DOHH2 (cell line): ENCODE results near the gene MILR1.

Source experiments
- EZH2phosphoT487 ChIP-seq: fragments of 200-600 bp; sonication (generic); IDR thresholded peaks from 2 replicates; pipeline ENCODE4 v1.6.1; 2017; ENCODE audit warnings: borderline replicate concordance, mild to moderate bottlenecking, antibody characterized with exemption, low read length, moderate library complexity, mixed read lengths
- TF ChIP-seq, protein P1 (sequence below): fragments of 200-600 bp; sonication (generic); IDR thresholded peaks from one replicate; pipeline ENCODE4 v1.5.1; 2014; ENCODE audit warnings: antibody characterized with exemption, mild to moderate bottlenecking, low read depth, low read length; ENCODE audit not compliant: poor library complexity, severe bottlenecking

DNA sequence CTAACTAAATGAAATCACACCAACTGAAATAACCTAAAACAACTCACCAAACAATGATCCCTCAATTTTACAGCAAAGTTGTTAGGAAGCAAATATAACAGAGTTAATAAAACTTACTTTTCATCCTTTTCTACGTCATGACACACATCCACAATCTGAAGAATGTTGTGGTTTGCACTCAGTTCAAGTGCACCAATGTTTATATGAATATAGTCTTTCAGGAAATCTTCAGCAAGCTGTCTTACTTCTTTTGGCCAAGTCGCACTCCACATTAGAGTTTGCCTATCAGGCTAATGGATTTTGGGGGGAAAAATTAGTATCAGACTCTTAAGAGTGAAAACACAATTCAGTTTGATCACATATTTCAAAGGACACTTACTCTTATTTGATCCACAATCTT lies 53.9 kb downstream of the MILR1 start:
- TF ChIP-seq, protein P1, sequence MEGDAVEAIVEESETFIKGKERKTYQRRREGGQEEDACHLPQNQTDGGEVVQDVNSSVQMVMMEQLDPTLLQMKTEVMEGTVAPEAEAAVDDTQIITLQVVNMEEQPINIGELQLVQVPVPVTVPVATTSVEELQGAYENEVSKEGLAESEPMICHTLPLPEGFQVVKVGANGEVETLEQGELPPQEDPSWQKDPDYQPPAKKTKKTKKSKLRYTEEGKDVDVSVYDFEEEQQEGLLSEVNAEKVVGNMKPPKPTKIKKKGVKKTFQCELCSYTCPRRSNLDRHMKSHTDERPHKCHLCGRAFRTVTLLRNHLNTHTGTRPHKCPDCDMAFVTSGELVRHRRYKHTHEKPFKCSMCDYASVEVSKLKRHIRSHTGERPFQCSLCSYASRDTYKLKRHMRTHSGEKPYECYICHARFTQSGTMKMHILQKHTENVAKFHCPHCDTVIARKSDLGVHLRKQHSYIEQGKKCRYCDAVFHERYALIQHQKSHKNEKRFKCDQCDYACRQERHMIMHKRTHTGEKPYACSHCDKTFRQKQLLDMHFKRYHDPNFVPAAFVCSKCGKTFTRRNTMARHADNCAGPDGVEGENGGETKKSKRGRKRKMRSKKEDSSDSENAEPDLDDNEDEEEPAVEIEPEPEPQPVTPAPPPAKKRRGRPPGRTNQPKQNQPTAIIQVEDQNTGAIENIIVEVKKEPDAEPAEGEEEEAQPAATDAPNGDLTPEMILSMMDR: no peak
- no peak for TF ChIP-seq EZH2phosphoT487
